HCT116 (cell line): ENCODE results near the gene ELL2. TPM values are rescaled to one million over a fixed set of nuclear protein-coding genes. Genes with fewer than 3 reads are reported as not detected.

Source experiments
- ATAC-seq: fragments of 200-7000 bp; cut with Tn5 transposase; 2 replicates; pipeline ENCODE4 v1.9.1; 2020; ENCODE audit warnings: mild to moderate bottlenecking, moderate library complexity
- BruUV-seq: library from RNA; stranded (reverse); fragments of 400-500 nt; replicated peaks from 2 replicates; lab custom pipeline; 2021; lab: Mats Ljungman, UMichigan
- CTCF ChIA-PET: fragments of 300-600 bp; sonication (Branson Sonifier 250); formaldehyde crosslinking; loops from one replicate; lab custom pipeline; 2021; ENCODE audit warnings: antibody characterized with exemption; lab: Charles Lee
- POLR2A ChIA-PET: fragments of 300-600, 350-600 bp; sonication (Branson Sonifier 250); formaldehyde crosslinking; loops from one replicate; lab custom pipeline; 2021; ENCODE audit warnings: antibody characterized with exemption; lab: Charles Lee
- RAD21 ChIA-PET, 2 experiments: fragments of 300-600 bp; sonication (Branson Sonifier 250); formaldehyde crosslinking; loops; one replicate each; lab custom pipeline; 2023; ENCODE audit warnings: low total read pairs in 2 of 2; ENCODE audit not compliant: uncharacterized antibody in 2 of 2, unreplicated experiment in 2 of 2, low non-redundant PET in 1 of 2; lab: Charles Lee
- DNase-seq: peaks from one replicate; pipeline ENCODE4 v3.0.0-alpha.2; 2010; ENCODE audit warnings: low read depth, low spot score
- H2AFZ ChIP-seq: fragments of 200-600 bp; shearing (Covaris generic), sonication (generic); 2 replicates; pipeline ENCODE4 v1.6.1; 2017; ENCODE audit warnings: low read depth, mixed run types, mixed read lengths, antibody characterized with exemption, low read length; ENCODE audit not compliant: poor library complexity, severe bottlenecking
- H3K27ac ChIP-seq: 2 replicates; pipeline ENCODE4 v1.5.1; 2012; ENCODE audit warnings: low read depth, low read length
- H3K27me3 ChIP-seq: fragments of 200-600 bp; sonication (generic); 2 replicates; pipeline ENCODE4 v1.6.1; 2016; ENCODE audit warnings: mixed run types, low read length, mixed read lengths; ENCODE audit not compliant: insufficient read depth
- H3K36me3 ChIP-seq, 2 experiments: fragments of 200-500 bp in 1 of 2; fragments of 200-600 bp in 1 of 2; sonication (Bioruptor generic) in 1 of 2; sonication (generic) in 1 of 2; 2 replicates each; pipeline versions ENCODE4 v1.5.1 to v1.6.1; 2014 to 2016; ENCODE audit warnings: low read length in 2 of 2, inconsistent platforms in 1 of 2, mixed read lengths in 1 of 2, mixed run types in 1 of 2; ENCODE audit not compliant: insufficient read depth in 2 of 2, control insufficient read depth in 1 of 2
- H3K4me1 ChIP-seq, 2 experiments: fragments of 200-600 bp in 1 of 2; sonication (generic) in 1 of 2; 2 replicates each; pipeline versions ENCODE4 v1.5.1 to v1.6.1; 2012 to 2017; ENCODE audit warnings: low read length in 2 of 2, inconsistent platforms in 1 of 2, mild to moderate bottlenecking in 1 of 2, mixed read lengths in 1 of 2, mixed run types in 1 of 2, moderate library complexity in 1 of 2; ENCODE audit not compliant: insufficient read depth in 2 of 2, control insufficient read depth in 1 of 2
- H3K4me2 ChIP-seq: fragments of 200-600 bp; sonication (generic); 2 replicates; pipeline ENCODE4 v1.6.1; 2017; ENCODE audit warnings: mixed run types, low read length, mixed read lengths
- H3K4me3 ChIP-seq, 2 experiments: fragments of 200-600 bp in 1 of 2; sonication (generic) in 1 of 2; replicated peaks in 1 of 2; 2 replicates each; pipeline ENCODE4 v1.5.1; 2011 to 2016; ENCODE audit warnings: low read length in 2 of 2, control low read depth in 1 of 2, low read depth in 1 of 2, mild to moderate bottlenecking in 1 of 2, mixed read lengths in 1 of 2, mixed run types in 1 of 2
- H3K79me2 ChIP-seq: fragments of 200-600 bp; sonication (generic); 2 replicates; pipeline ENCODE4 v1.6.1; 2017; ENCODE audit warnings: mild to moderate bottlenecking, mixed run types, low read length, moderate library complexity, mixed read lengths; ENCODE audit not compliant: insufficient read depth
- H3K9ac ChIP-seq: fragments of 200-600 bp; sonication (generic); 2 replicates; pipeline ENCODE4 v1.6.1; 2016; ENCODE audit warnings: low read length, mixed read lengths
- H3K9me2 ChIP-seq: fragments of 200-600 bp; sonication (generic), shearing (Covaris generic); 2 replicates; pipeline ENCODE4 v1.6.1; 2017; ENCODE audit warnings: mixed run types, mild to moderate bottlenecking, moderate library complexity; ENCODE audit not compliant: insufficient read depth
- H3K9me3 ChIP-seq, 2 experiments: fragments of 200-500 bp in 1 of 2; fragments of 200-600 bp in 1 of 2; sonication (Bioruptor generic) in 1 of 2; sonication (generic) in 1 of 2; 2 replicates each; pipeline ENCODE4 v1.6.1; 2014 to 2017; ENCODE audit warnings: low read length in 2 of 2, mixed read lengths in 2 of 2, inconsistent platforms in 1 of 2, low read depth in 1 of 2, mild to moderate bottlenecking in 1 of 2, mixed run types in 1 of 2, moderate library complexity in 1 of 2; ENCODE audit not compliant: control insufficient read depth in 1 of 2, insufficient read depth in 1 of 2
- H4K20me1 ChIP-seq: fragments of 200-600 bp; sonication (generic), shearing (Covaris generic); 2 replicates; pipeline ENCODE4 v1.6.1; 2017; ENCODE audit warnings: mixed run types, mild to moderate bottlenecking, moderate library complexity; ENCODE audit not compliant: insufficient read depth
- CEBPB ChIP-seq: IDR thresholded peaks from 2 replicates; pipeline ENCODE4 v1.6.1; 2012; ENCODE audit warnings: low read depth
- ELF1 ChIP-seq: IDR thresholded peaks from 2 replicates; pipeline ENCODE4 v1.6.1; 2012; ENCODE audit warnings: low read depth, borderline replicate concordance
- RAD21 ChIP-seq: IDR thresholded peaks from 2 replicates; pipeline ENCODE4 v1.6.1; 2012; ENCODE audit warnings: low read depth, mild to moderate bottlenecking
- SIN3A ChIP-seq: IDR thresholded peaks from 2 replicates; pipeline ENCODE4 v1.6.1; 2012; ENCODE audit warnings: low read depth
- SP1 ChIP-seq: IDR thresholded peaks from 2 replicates; pipeline ENCODE4 v1.6.1; 2012; ENCODE audit warnings: low read depth
- YY1 ChIP-seq: IDR thresholded peaks from 2 replicates; pipeline ENCODE4 v1.6.1; 2011; ENCODE audit warnings: low read length, low read depth, moderate library complexity, mild to moderate bottlenecking; ENCODE audit not compliant: insufficient replicate concordance; ENCODE audit errors: extremely low read depth
- intact Hi-C: fragments of 100-400 bp; cut with micrococcal nuclease; formaldehyde crosslinking; loops from 2 replicates; pipeline ENCODE4 v1.10.0; 2022
- total RNA-seq: library from RNA; stranded (reverse); gene quantifications from one replicate; pipeline ENCODE4 v1.2.1, GENCODE V29; 2021; ENCODE audit not compliant: unreplicated experiment
- TF ChIP-seq, protein P1 (sequence below): IDR thresholded peaks from 2 replicates; pipeline ENCODE4 v1.6.1; 2012
- TF ChIP-seq, protein P2 (sequence below), 3 experiments: fragments of 200-600 bp in 1 of 3; sonication (generic) in 1 of 3; IDR thresholded peaks in 2 of 3; conservative IDR thresholded peaks in 1 of 3; 2 replicates each; pipeline ENCODE4 v1.5.1; 2012 to 2017; ENCODE audit warnings: low read depth in 2 of 3, low read length in 2 of 3, antibody characterized with exemption in 1 of 3, borderline replicate concordance in 1 of 3, control low read depth in 1 of 3, mild to moderate bottlenecking in 1 of 3, mixed read lengths in 1 of 3, mixed run types in 1 of 3, moderate library complexity in 1 of 3; ENCODE audit not compliant: insufficient read depth in 1 of 3

The ELL2 gene
- total RNA-seq, 1 experiment from 2014 or later = 29.8 TPM

- H3K4me2 ChIP-seq = no peak overlapping the region
- H3K36me3 ChIP-seq = no peaks in the 10 kb centered on the region
- CTCF ChIA-PET = interaction anchor here (1.8 to 3.4 kb wide), 2 partner anchors 66 to 201 kb away, joined by 8 to 30 read pairs; partner anchors contain the start of gene RFESD
Observed at GRCh38 chr5:95847261-95847592, 114.4 kb downstream of the ELL2 start.

GRCh38 chr5:95846554-95847260, 114.9 kb downstream of the ELL2 start:
- CTCF ChIA-PET = interaction anchor here (0.6 to 4.3 kb wide), 4 partner anchors 65 to 877 kb away, joined by 3 to 30 read pairs (median 3); no protein-coding TSS in a partner anchor
- BruUV-seq = no TSS peak
- no peak for DNase-seq
- ATAC-seq = peak; percentile 96
- H3K4me2 ChIP-seq = no peak overlapping the region
- RAD21 ChIA-PET = interaction anchor here in 1 of 2 experiments (2.0 kb wide), 1 partner anchor 66 kb away, joined by 6 read pairs; no protein-coding TSS in a partner anchor
- intact Hi-C loops = loop anchor here (1.0 to 10.0 kb wide), 6 partner anchors 65 to 878 kb away; partner anchors contain the start of genes ARSK and MCTP1
- no peaks in the 10 kb centered on the region for H3K9me2 ChIP-seq
- TF ChIP-seq SIN3A (no peak), SP1 (no peak), RAD21 (peak; percentile 97), CEBPB (0 out of 2 replicates have a peak, but pooled peaks have one; percentile 8), ELF1 (no peak)
- TF ChIP-seq, protein P1, sequence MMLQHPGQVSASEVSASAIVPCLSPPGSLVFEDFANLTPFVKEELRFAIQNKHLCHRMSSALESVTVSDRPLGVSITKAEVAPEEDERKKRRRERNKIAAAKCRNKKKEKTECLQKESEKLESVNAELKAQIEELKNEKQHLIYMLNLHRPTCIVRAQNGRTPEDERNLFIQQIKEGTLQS = no peak
- TF ChIP-seq, protein P2, sequence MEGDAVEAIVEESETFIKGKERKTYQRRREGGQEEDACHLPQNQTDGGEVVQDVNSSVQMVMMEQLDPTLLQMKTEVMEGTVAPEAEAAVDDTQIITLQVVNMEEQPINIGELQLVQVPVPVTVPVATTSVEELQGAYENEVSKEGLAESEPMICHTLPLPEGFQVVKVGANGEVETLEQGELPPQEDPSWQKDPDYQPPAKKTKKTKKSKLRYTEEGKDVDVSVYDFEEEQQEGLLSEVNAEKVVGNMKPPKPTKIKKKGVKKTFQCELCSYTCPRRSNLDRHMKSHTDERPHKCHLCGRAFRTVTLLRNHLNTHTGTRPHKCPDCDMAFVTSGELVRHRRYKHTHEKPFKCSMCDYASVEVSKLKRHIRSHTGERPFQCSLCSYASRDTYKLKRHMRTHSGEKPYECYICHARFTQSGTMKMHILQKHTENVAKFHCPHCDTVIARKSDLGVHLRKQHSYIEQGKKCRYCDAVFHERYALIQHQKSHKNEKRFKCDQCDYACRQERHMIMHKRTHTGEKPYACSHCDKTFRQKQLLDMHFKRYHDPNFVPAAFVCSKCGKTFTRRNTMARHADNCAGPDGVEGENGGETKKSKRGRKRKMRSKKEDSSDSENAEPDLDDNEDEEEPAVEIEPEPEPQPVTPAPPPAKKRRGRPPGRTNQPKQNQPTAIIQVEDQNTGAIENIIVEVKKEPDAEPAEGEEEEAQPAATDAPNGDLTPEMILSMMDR (IDR thresholded peaks at IDR 0.05 in 2 of 3, conservative IDR thresholded peaks at IDR 0.05 in 1 of 3; ENCODE audit: borderline replicate concordance in 1 of 3, insufficient read depth in 1 of 3, low read depth in 2 of 3, low read length in 2 of 3) = peak; percentile 85 to 98 (median 95)
- H3K27me3 ChIP-seq = no peaks in the 10 kb centered on the region
- no peaks in the 10 kb centered on the region for H3K9me3 ChIP-seq
- no peak overlapping the region for H3K27ac ChIP-seq
- H3K4me1 ChIP-seq = 0 out of 4 replicates have a peak, but pooled peaks cover 0 to 5% of the 10 kb centered on the region in 2 experiments
- no peak overlapping the region for H3K4me3 ChIP-seq
- POLR2A ChIA-PET = no interaction called here
- no peak overlapping the region for H2AFZ ChIP-seq
- no peaks in the 10 kb centered on the region for H3K36me3 ChIP-seq
- H3K9ac ChIP-seq = no peak overlapping the region
- H3K79me2 ChIP-seq = no peaks in the 10 kb centered on the region
- no peaks in the 10 kb centered on the region for H4K20me1 ChIP-seq

More at GRCh38 chr5:95847261-95847592, 114.4 kb downstream of the ELL2 start:
- DNase-seq (no peak), ATAC-seq (no peak)
- no peak overlapping the region for H3K9ac ChIP-seq
- H3K79me2 ChIP-seq = no peaks in the 10 kb centered on the region
- H3K9me2 ChIP-seq = no peaks in the 10 kb centered on the region
- no peak overlapping the region for H3K27ac ChIP-seq
- intact Hi-C loops = loop anchor here (1.0 to 10.0 kb wide), 6 partner anchors 66 to 879 kb away; partner anchors contain the start of genes ARSK and MCTP1
- TF ChIP-seq YY1 (no peak), ELF1 (no peak), SP1 (no peak), SIN3A (no peak)
- H3K9me3 ChIP-seq = no peaks in the 10 kb centered on the region
- H3K4me3 ChIP-seq = no peak overlapping the region
- no peaks in the 10 kb centered on the region for H3K27me3 ChIP-seq
- ChIA-PET POLR2A (no interaction called here), RAD21 (interaction anchor here in 1 of 2 experiments (2.0 kb wide), 1 partner anchor 66 kb away, joined by 6 read pairs; no protein-coding TSS in a partner anchor)
- H4K20me1 ChIP-seq = no peaks in the 10 kb centered on the region
- 0 out of 4 replicates have a peak, but pooled peaks cover 0 to 5% of the 10 kb centered on the region in 2 experiments for H3K4me1 ChIP-seq
- BruUV-seq = no TSS peak
- no peak overlapping the region for H2AFZ ChIP-seq
